Measurements from ENCODE around the gene GRIK2. TPM values are rescaled to one million over a fixed set of nuclear protein-coding genes. Genes with fewer than 3 reads are reported as not detected.

Gene GRIK2
- total RNA-seq, 1 donor from 2014 or later = 2.8 TPM

DNA sequence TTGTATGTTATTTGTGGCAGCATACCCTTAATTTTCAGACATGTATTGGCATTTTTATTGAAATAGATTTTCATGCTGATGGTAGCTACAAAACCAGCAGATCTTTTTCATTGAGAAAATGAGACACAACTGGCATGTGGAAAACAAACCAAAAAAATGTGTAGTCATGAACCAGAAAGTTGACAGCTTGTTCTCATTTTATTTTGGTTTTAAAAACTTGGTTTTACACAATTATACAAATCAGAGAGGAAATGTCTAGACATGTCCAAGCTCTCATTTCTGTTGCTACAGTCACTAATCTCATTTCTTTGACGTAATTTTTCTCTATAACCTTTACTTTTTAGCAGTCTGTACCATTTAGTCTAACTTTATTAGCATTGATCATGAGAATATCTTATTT, 85.4 kb downstream of the GRIK2 start:
- H3K9me3 Mint-ChIP-seq (ENCODE audit: unreplicated experiment) = no peaks in the 10 kb centered on the region
- H3K27me3 Mint-ChIP-seq (ENCODE audit: unreplicated experiment) = no peaks in the 10 kb centered on the region
- H3K4me3 Mint-ChIP-seq (ENCODE audit: unreplicated experiment) = no peak overlapping the region
- no peak for DNase-seq (ENCODE audit: low spot score)
- H3K4me1 Mint-ChIP-seq (ENCODE audit: unreplicated experiment) = no peaks in the 10 kb centered on the region
- TF ChIP-seq, protein P1, sequence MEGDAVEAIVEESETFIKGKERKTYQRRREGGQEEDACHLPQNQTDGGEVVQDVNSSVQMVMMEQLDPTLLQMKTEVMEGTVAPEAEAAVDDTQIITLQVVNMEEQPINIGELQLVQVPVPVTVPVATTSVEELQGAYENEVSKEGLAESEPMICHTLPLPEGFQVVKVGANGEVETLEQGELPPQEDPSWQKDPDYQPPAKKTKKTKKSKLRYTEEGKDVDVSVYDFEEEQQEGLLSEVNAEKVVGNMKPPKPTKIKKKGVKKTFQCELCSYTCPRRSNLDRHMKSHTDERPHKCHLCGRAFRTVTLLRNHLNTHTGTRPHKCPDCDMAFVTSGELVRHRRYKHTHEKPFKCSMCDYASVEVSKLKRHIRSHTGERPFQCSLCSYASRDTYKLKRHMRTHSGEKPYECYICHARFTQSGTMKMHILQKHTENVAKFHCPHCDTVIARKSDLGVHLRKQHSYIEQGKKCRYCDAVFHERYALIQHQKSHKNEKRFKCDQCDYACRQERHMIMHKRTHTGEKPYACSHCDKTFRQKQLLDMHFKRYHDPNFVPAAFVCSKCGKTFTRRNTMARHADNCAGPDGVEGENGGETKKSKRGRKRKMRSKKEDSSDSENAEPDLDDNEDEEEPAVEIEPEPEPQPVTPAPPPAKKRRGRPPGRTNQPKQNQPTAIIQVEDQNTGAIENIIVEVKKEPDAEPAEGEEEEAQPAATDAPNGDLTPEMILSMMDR (IDR thresholded peaks at IDR 0.05; ENCODE audit: unreplicated experiment) = no peak
- H3K36me3 Mint-ChIP-seq (ENCODE audit: low read depth, unreplicated experiment) = no peaks in the 10 kb centered on the region
- no peak overlapping the region for H3K27ac Mint-ChIP-seq (ENCODE audit: unreplicated experiment)

DNA sequence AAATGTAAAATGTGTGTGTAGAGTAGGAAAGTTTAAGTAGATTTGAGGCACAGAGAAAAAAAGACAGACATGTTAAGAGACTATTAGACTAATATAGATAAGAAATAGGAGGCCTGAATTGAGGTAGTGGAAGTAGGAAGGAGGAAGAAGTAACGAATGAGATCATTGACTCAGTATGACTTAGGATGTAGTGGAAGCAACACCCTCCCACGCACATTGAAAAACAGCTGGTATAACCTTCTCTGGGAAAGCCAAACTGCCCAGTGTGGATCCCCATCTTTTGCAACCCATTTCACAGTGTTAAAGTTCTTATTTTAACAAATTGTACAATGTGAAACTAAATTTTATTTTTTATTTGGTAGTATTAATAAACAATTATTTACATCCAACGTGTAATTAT, 89.1 kb downstream of the GRIK2 start:
- no peak overlapping the region for H3K27ac Mint-ChIP-seq (ENCODE audit: unreplicated experiment)
- no peaks in the 10 kb centered on the region for H3K9me3 Mint-ChIP-seq (ENCODE audit: unreplicated experiment)
- TF ChIP-seq, protein P1 (IDR thresholded peaks at IDR 0.05; ENCODE audit: unreplicated experiment) = no peak
- no peaks in the 10 kb centered on the region for H3K4me1 Mint-ChIP-seq (ENCODE audit: unreplicated experiment)
- no peak for DNase-seq (ENCODE audit: low spot score)
- H3K4me3 Mint-ChIP-seq (ENCODE audit: unreplicated experiment) = no peak overlapping the region
- no peaks in the 10 kb centered on the region for H3K36me3 Mint-ChIP-seq (ENCODE audit: low read depth, unreplicated experiment)
- H3K27me3 Mint-ChIP-seq (ENCODE audit: unreplicated experiment) = no peaks in the 10 kb centered on the region

DNA sequence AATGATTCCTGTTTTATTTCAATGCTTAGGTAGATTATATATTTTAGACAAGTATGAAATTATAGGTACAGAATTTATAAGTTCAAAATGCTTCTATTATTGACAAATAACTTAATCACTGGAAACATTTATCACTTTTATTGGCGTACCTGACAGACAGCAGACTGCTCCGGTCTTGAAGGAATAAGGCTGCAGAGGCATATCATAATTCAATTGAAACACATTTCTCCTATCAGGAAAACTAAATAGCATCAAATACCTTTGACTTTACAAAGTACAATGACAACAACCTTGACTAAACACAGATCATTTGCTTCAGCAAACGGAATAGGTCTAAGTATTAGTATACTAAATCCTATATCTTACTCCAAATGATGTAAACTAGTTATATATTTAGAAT, 91.3 kb downstream of the GRIK2 start:
- TF ChIP-seq, protein P1 (IDR thresholded peaks at IDR 0.05; ENCODE audit: unreplicated experiment) = no peak
- no peak overlapping the region for H3K27ac Mint-ChIP-seq (ENCODE audit: unreplicated experiment)
- no peaks in the 10 kb centered on the region for H3K9me3 Mint-ChIP-seq (ENCODE audit: unreplicated experiment)
- no peaks in the 10 kb centered on the region for H3K27me3 Mint-ChIP-seq (ENCODE audit: unreplicated experiment)
- DNase-seq (ENCODE audit: low spot score) = no peak
- no peaks in the 10 kb centered on the region for H3K36me3 Mint-ChIP-seq (ENCODE audit: low read depth, unreplicated experiment)
- no peak overlapping the region for H3K4me3 Mint-ChIP-seq (ENCODE audit: unreplicated experiment)
- no peaks in the 10 kb centered on the region for H3K4me1 Mint-ChIP-seq (ENCODE audit: unreplicated experiment)

DNA sequence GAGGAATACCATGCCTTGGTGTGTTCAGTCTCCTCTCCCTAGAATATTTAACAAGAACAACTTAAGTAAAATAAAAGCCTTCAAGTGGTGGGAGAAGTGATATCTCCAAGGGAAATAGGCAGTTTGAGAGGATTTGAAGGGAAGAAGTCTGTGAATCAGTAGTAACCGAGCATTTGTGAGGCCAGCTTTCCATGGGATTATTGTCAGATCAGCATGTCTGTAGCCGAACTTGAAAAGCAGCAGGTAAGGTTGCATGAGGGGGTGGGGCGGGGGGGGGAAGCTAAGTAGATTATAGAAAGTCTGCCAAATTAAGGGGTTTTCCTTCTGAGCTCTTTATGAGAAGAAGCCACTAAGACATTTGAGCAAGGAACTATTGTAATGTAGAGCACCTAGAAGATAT, 92.6 kb downstream of the GRIK2 start:
- H3K9me3 Mint-ChIP-seq (ENCODE audit: unreplicated experiment) = no peaks in the 10 kb centered on the region
- H3K36me3 Mint-ChIP-seq (ENCODE audit: low read depth, unreplicated experiment) = no peaks in the 10 kb centered on the region
- DNase-seq (ENCODE audit: low spot score) = no peak
- H3K27me3 Mint-ChIP-seq (ENCODE audit: unreplicated experiment) = no peaks in the 10 kb centered on the region
- H3K27ac Mint-ChIP-seq (ENCODE audit: unreplicated experiment) = no peak overlapping the region
- H3K4me1 Mint-ChIP-seq (ENCODE audit: unreplicated experiment) = no peaks in the 10 kb centered on the region
- TF ChIP-seq, protein P1 (IDR thresholded peaks at IDR 0.05; ENCODE audit: unreplicated experiment) = no peak
- no peak overlapping the region for H3K4me3 Mint-ChIP-seq (ENCODE audit: unreplicated experiment)

DNA sequence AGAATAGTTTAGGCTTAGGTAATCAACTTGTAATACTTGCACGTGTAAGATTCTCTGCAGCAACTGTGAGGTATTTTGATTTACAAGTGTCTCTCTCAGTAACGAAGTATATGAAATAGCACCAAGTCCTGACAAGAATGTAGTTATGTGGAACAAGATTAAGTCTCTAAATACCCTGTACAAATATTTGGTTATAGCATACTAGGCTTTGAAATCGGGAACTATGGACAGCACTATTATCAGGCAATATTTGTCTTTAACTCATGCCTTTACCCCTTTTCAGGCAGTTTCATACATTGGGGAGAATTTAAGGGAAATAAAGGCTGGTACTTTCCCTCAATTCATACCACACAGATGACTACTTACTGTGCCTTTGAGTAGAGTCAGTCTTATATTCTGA, 93.2 kb downstream of the GRIK2 start:
- DNase-seq (ENCODE audit: low spot score) = no peak
- no peak overlapping the region for H3K4me3 Mint-ChIP-seq (ENCODE audit: unreplicated experiment)
- H3K4me1 Mint-ChIP-seq (ENCODE audit: unreplicated experiment) = no peaks in the 10 kb centered on the region
- H3K27ac Mint-ChIP-seq (ENCODE audit: unreplicated experiment) = no peak overlapping the region
- TF ChIP-seq, protein P1 (IDR thresholded peaks at IDR 0.05; ENCODE audit: unreplicated experiment) = no peak
- no peaks in the 10 kb centered on the region for H3K9me3 Mint-ChIP-seq (ENCODE audit: unreplicated experiment)
- H3K36me3 Mint-ChIP-seq (ENCODE audit: low read depth, unreplicated experiment) = no peaks in the 10 kb centered on the region
- no peaks in the 10 kb centered on the region for H3K27me3 Mint-ChIP-seq (ENCODE audit: unreplicated experiment)

Data from endothelial cell (in vitro differentiated cells).